ENCODE results near the gene TTC7B. TPM values are rescaled to one million over a fixed set of nuclear protein-coding genes. Genes with fewer than 3 reads are reported as not detected.

TTC7B gene
- total RNA-seq, 1 donor from 2014 or later = 83.1 TPM

DNA sequence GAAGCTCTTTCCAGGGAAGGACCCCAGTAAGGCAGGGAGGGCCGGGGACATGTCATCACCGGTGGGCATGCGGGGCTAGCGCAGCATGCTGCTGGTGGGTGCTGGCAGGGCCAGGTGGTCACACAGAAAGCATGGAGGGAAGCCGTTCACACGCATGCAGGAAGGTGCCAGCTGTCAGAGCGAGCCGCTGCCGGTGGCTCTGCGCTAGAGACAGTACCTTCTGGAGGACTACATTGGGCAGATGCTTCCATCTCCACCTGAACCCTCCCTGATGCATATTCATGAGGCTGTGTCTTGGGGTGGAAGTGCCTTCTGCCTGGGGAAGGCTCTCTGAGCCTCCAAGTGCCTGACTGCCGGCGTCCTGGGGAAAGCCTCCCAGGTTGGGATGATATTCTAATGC, 215.6 kb downstream of the TTC7B start:
- DNase-seq = peak; percentile 69
- Mint-ChIP-seq H3K36me3 (ENCODE audit: unreplicated experiment) (no peaks in the 10 kb centered on the region), H3K9me3 (ENCODE audit: unreplicated experiment) (peaks cover 15% of the 10 kb centered on the region), H3K4me1 (ENCODE audit: low read depth, unreplicated experiment) (peaks cover 43% of the 10 kb centered on the region), H3K4me3 (ENCODE audit: unreplicated experiment) (peak overlapping the region; percentile 44), H3K27ac (ENCODE audit: unreplicated experiment) (peak overlapping the region; percentile 83), H3K27me3 (ENCODE audit: unreplicated experiment) (peaks cover 8% of the 10 kb centered on the region)
- TF ChIP-seq CTCF (IDR thresholded peaks at IDR 0.05; ENCODE audit: partially characterized antibody, unreplicated experiment) = no peak

DNA sequence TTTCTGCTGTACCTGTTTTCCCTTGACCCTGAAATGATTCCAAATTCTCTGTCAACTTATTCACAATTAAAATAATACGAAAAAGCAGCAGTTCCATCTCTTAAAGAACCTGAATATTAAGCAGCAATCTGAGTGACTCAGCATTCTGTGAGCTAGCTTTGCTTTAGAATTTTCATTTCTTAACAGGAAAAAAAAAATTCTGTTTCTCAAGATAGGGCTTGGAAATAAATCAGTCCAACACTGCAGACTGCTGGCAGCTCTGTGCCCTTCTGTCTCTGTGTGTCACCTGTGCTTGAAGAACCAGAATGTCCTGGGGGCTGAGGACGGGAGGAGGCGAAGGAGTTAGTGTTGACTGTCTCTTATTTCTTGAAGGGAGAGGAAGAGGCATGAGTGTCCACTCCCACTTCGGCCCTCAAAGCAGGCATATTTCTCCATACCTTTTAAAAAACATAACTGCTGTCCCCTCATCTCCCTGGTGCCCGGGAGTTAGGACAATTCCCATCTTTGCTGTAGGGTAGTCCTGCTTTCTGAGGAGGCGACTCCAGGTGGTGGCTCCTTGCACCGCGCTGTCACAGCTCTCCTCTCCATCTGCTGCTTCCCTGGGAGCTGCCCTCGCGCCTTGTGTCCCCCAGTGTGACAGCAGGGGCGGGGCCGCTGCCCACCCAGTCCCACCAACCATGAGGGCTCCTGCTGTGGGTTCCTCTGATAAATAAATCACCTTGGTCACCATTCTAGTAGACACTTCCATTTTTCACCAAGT, 216.3 kb downstream of the TTC7B start:
- H3K4me1 Mint-ChIP-seq (ENCODE audit: low read depth, unreplicated experiment) = peaks cover 43% of the 10 kb centered on the region

DNA sequence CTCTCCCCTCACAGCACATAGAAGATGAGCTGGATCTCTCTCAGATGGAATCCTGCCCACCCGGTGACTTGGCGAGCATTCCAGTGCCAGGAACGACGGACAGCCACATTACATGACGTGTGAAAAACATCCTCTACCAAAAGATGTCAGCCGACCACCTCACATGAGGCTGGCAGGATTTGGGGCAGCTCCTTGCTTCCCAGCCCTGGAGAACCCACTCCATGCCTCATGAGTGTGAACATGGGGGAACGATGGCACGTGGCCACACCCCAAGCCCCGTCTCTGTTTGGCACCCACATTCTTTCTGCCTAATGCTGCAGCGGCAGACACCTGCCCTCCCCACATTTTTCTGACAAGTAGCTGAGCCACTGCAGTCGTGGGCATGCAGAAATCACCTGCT, 216.9 kb downstream of the TTC7B start:
- no peak for TF ChIP-seq CTCF (IDR thresholded peaks at IDR 0.05; ENCODE audit: partially characterized antibody, unreplicated experiment)
- H3K9me3 Mint-ChIP-seq (ENCODE audit: unreplicated experiment) = peaks cover 16% of the 10 kb centered on the region
- no peak overlapping the region for H3K4me3 Mint-ChIP-seq (ENCODE audit: unreplicated experiment)
- no peak overlapping the region for H3K27ac Mint-ChIP-seq (ENCODE audit: unreplicated experiment)
- DNase-seq = no peak
- no peaks in the 10 kb centered on the region for H3K36me3 Mint-ChIP-seq (ENCODE audit: unreplicated experiment)
- H3K27me3 Mint-ChIP-seq (ENCODE audit: unreplicated experiment) = peaks cover 8% of the 10 kb centered on the region
- peaks cover 40% of the 10 kb centered on the region for H3K4me1 Mint-ChIP-seq (ENCODE audit: low read depth, unreplicated experiment)

More for the DNA sequence above, 216.3 kb downstream of the TTC7B start:
- Mint-ChIP-seq H3K27me3 (ENCODE audit: unreplicated experiment) (peaks cover 8% of the 10 kb centered on the region), H3K4me3 (ENCODE audit: unreplicated experiment) (peak overlapping the region; percentile 44), H3K9me3 (ENCODE audit: unreplicated experiment) (peaks cover 14% of the 10 kb centered on the region), H3K36me3 (ENCODE audit: unreplicated experiment) (no peaks in the 10 kb centered on the region), H3K27ac (ENCODE audit: unreplicated experiment) (peak overlapping the region; percentile 83)
- DNase-seq = peak; percentile 58
- TF ChIP-seq CTCF (IDR thresholded peaks at IDR 0.05; ENCODE audit: partially characterized antibody, unreplicated experiment) = no peak

- Mint-ChIP-seq H3K27ac (ENCODE audit: unreplicated experiment) (no peak overlapping the region), H3K27me3 (ENCODE audit: unreplicated experiment) (peaks cover 8% of the 10 kb centered on the region), H3K4me1 (ENCODE audit: low read depth, unreplicated experiment) (peaks cover 39% of the 10 kb centered on the region), H3K9me3 (ENCODE audit: unreplicated experiment) (peaks cover 21% of the 10 kb centered on the region), H3K4me3 (ENCODE audit: unreplicated experiment) (no peak overlapping the region), H3K36me3 (ENCODE audit: unreplicated experiment) (no peaks in the 10 kb centered on the region)
- TF ChIP-seq CTCF (IDR thresholded peaks at IDR 0.05; ENCODE audit: partially characterized antibody, unreplicated experiment) = no peak
- no peak for DNase-seq
Observed at GRCh38 chr14:90597961-90598360, 218.3 kb downstream of the TTC7B start.

- H3K36me3 Mint-ChIP-seq (ENCODE audit: unreplicated experiment) = no peaks in the 10 kb centered on the region
- H3K27ac Mint-ChIP-seq (ENCODE audit: unreplicated experiment) = no peak overlapping the region
- TF ChIP-seq CTCF (IDR thresholded peaks at IDR 0.05; ENCODE audit: partially characterized antibody, unreplicated experiment) = no peak
- peaks cover 18% of the 10 kb centered on the region for H3K9me3 Mint-ChIP-seq (ENCODE audit: unreplicated experiment)
- H3K4me3 Mint-ChIP-seq (ENCODE audit: unreplicated experiment) = no peak overlapping the region
- peaks cover 5% of the 10 kb centered on the region for H3K27me3 Mint-ChIP-seq (ENCODE audit: unreplicated experiment)
- peaks cover 32% of the 10 kb centered on the region for H3K4me1 Mint-ChIP-seq (ENCODE audit: low read depth, unreplicated experiment)
- no peak for DNase-seq
Observed at GRCh38 chr14:90596733-90597132, 219.5 kb downstream of the TTC7B start.
